H9 (cell line): Measurements from ENCODE around the gene ZNF175. TPM values are rescaled to one million over a fixed set of nuclear protein-coding genes. Genes with fewer than 3 reads are reported as not detected.

ENCODE experiments used
- DNase-seq: peaks from one replicate; pipeline ENCODE4 v3.0.0-alpha.2; 2017
- H2AFZ ChIP-seq: one replicate; pipeline ENCODE4 v1.6.1; 2013; ENCODE audit warnings: mild to moderate bottlenecking, low read length, control low read depth, moderate library complexity
- H2AK5ac ChIP-seq: 2 replicates; pipeline ENCODE4 v1.6.1; 2013; ENCODE audit warnings: low read length, control low read depth, mixed read lengths; ENCODE audit not compliant: insufficient read length
- H2BK120ac ChIP-seq: one replicate; pipeline ENCODE4 v1.6.1; 2013; ENCODE audit warnings: low read depth, mild to moderate bottlenecking, low read length, control low read depth, inconsistent platforms; ENCODE audit not compliant: poor library complexity, severe bottlenecking
- H2BK12ac ChIP-seq: 2 replicates; pipeline ENCODE4 v1.6.1; 2013; ENCODE audit warnings: low read length, control low read depth, mixed read lengths, low read depth; ENCODE audit not compliant: insufficient read length
- H2BK15ac ChIP-seq: 2 replicates; pipeline ENCODE4 v1.6.1; 2013; ENCODE audit warnings: low read depth, low read length, control low read depth
- H2BK20ac ChIP-seq: one replicate; pipeline ENCODE4 v1.6.1; 2013; ENCODE audit warnings: low read depth, mild to moderate bottlenecking, low read length, control low read depth, inconsistent platforms; ENCODE audit not compliant: poor library complexity, severe bottlenecking
- H2BK5ac ChIP-seq: 2 replicates; pipeline ENCODE4 v1.6.1; 2013; ENCODE audit warnings: low read length, control low read depth, mixed read lengths; ENCODE audit not compliant: insufficient read length
- H3K14ac ChIP-seq: 2 replicates; pipeline ENCODE4 v1.6.1; 2013; ENCODE audit warnings: low read length, control low read depth; ENCODE audit not compliant: insufficient read depth
- H3K18ac ChIP-seq: 2 replicates; pipeline ENCODE4 v1.6.1; 2013; ENCODE audit warnings: low read depth, mild to moderate bottlenecking, mixed read lengths, low read length, control low read depth; ENCODE audit not compliant: insufficient read length
- H3K23ac ChIP-seq: 2 replicates; pipeline ENCODE4 v1.6.1; 2013; ENCODE audit warnings: low read length, control low read depth, mixed read lengths, low read depth; ENCODE audit not compliant: insufficient read length
- H3K23me2 ChIP-seq: 2 replicates; pipeline ENCODE4 v1.6.1; 2013; ENCODE audit warnings: low read depth, mild to moderate bottlenecking, mixed read lengths, low read length, control low read depth; ENCODE audit not compliant: insufficient read length, poor library complexity, severe bottlenecking
- H3K27ac ChIP-seq: 2 replicates; pipeline ENCODE4 v1.5.1; 2013; ENCODE audit warnings: low read length, control low read depth, mixed read lengths, low read depth; ENCODE audit not compliant: insufficient read length
- H3K27me3 ChIP-seq: 2 replicates; pipeline ENCODE4 v1.6.1; 2013; ENCODE audit warnings: low read length, control low read depth, inconsistent platforms; ENCODE audit not compliant: insufficient read depth
- H3K4ac ChIP-seq: 2 replicates; pipeline ENCODE4 v1.6.1; 2013; ENCODE audit warnings: low read depth, mild to moderate bottlenecking, control low read depth, inconsistent platforms, low read length, moderate library complexity
- H3K4me1 ChIP-seq: 2 replicates; pipeline ENCODE4 v1.6.1; 2013; ENCODE audit warnings: low read length, control low read depth, inconsistent platforms; ENCODE audit not compliant: insufficient read depth
- H3K4me2 ChIP-seq: 2 replicates; pipeline ENCODE4 v1.6.1; 2013; ENCODE audit warnings: low read length, control low read depth, mixed read lengths; ENCODE audit not compliant: insufficient read length, insufficient read depth
- H3K56ac ChIP-seq: 2 replicates; pipeline ENCODE4 v1.6.1; 2013; ENCODE audit warnings: low read depth, mild to moderate bottlenecking, mixed read lengths, low read length, control low read depth; ENCODE audit not compliant: insufficient read length
- H3K79me1 ChIP-seq: 2 replicates; pipeline ENCODE4 v1.6.1; 2013; ENCODE audit warnings: low read depth, mild to moderate bottlenecking, moderate library complexity, low read length, control low read depth, inconsistent platforms; ENCODE audit not compliant: insufficient read depth, poor library complexity, severe bottlenecking
- H3K79me2 ChIP-seq: 2 replicates; pipeline ENCODE4 v1.6.1; 2013; ENCODE audit warnings: low read length, control low read depth, inconsistent platforms; ENCODE audit not compliant: insufficient read depth
- H3K9ac ChIP-seq: 2 replicates; pipeline ENCODE4 v1.6.1; 2013; ENCODE audit warnings: low read length, control low read depth, mixed read lengths; ENCODE audit not compliant: insufficient read length; ENCODE audit errors: extremely low read depth
- H3K9me3 ChIP-seq: one replicate; pipeline ENCODE4 v1.6.1; 2013; ENCODE audit warnings: low read depth, low read length, inconsistent platforms; ENCODE audit not compliant: control insufficient read depth
- H3T11ph ChIP-seq: one replicate; pipeline ENCODE4 v1.6.1; 2013; ENCODE audit warnings: mild to moderate bottlenecking, low read length, control low read depth, inconsistent platforms
- H4K20me1 ChIP-seq: one replicate; pipeline ENCODE4 v1.6.1; 2013; ENCODE audit not compliant: control insufficient read depth, insufficient read length, insufficient read depth
- H4K5ac ChIP-seq: 2 replicates; pipeline ENCODE4 v1.6.1; 2013; ENCODE audit warnings: low read depth, mild to moderate bottlenecking, mixed read lengths, low read length, control low read depth; ENCODE audit not compliant: insufficient read length
- H4K8ac ChIP-seq: replicated peaks from 2 replicates; pipeline ENCODE4 v1.6.1; 2013; ENCODE audit warnings: low read length, control low read depth, mixed read lengths, low read depth; ENCODE audit not compliant: insufficient read length
- H4K91ac ChIP-seq: 2 replicates; pipeline ENCODE4 v1.6.1; 2013; ENCODE audit warnings: low read depth, mild to moderate bottlenecking, moderate library complexity, mixed read lengths, low read length, control low read depth; ENCODE audit not compliant: insufficient read length
- H3K27ac Mint-ChIP-seq, 3 experiments: 2 replicates in 2 of 3; 3 replicates in 1 of 3; pipeline ENCODE4 v1.8.0; 2020 to 2021; ENCODE audit warnings: mixed read lengths in 3 of 3, mild to moderate bottlenecking in 1 of 3, moderate library complexity in 1 of 3
- H3K27me3 Mint-ChIP-seq: 2 replicates; pipeline ENCODE4 v1.8.0; 2021; ENCODE audit warnings: low read depth, mild to moderate bottlenecking, moderate library complexity, mixed read lengths
- H3K36me3 Mint-ChIP-seq, 3 experiments: 2 replicates in 2 of 3; 3 replicates in 1 of 3; pipeline ENCODE4 v1.8.0; 2020 to 2021; ENCODE audit warnings: low read depth in 3 of 3, mixed read lengths in 3 of 3; ENCODE audit not compliant: insufficient read depth in 1 of 3
- H3K4me1 Mint-ChIP-seq, 2 experiments: 2 replicates each; pipeline ENCODE4 v1.8.0; 2020; ENCODE audit warnings: mixed read lengths in 2 of 2
- H3K4me3 Mint-ChIP-seq, 2 experiments: 2 replicates in 1 of 2; 3 replicates in 1 of 2; pipeline ENCODE4 v1.8.0; 2020 to 2021; ENCODE audit warnings: mild to moderate bottlenecking in 2 of 2, mixed read lengths in 2 of 2, moderate library complexity in 1 of 2
- H3K9me3 Mint-ChIP-seq, 2 experiments: 2 replicates in 1 of 2; 3 replicates in 1 of 2; pipeline ENCODE4 v1.8.0; 2020; ENCODE audit warnings: mild to moderate bottlenecking in 2 of 2, mixed read lengths in 2 of 2, moderate library complexity in 1 of 2
- WGBS: extraction: QIAGEN DNeasy Blood & Tissue Kit; methylation state at CpG from one replicate; pipeline ENCODE4 v1.1.7; 2013; ENCODE audit warnings: missing lambda C conversion rate, low lambda C conversion rate, mixed read lengths; ENCODE audit not compliant: insufficient read length; ENCODE audit errors: extremely low coverage; 5-methylcytosine and 5-hydroxymethylcytosine counted together
- total RNA-seq: library from RNA; stranded (reverse); gene quantifications from 2 replicates; pipeline ENCODE4 v1.2.1, GENCODE V29; 2021
- TF ChIP-seq, protein P1 (sequence below): fragments of 200-600 bp; sonication (generic); conservative IDR thresholded peaks from 3 replicates; pipeline ENCODE4 v1.8.0; 2021; ENCODE audit warnings: antibody characterized with exemption, mild to moderate bottlenecking

ZNF175 gene
- total RNA-seq, 1 experiment from 2014 or later = 10.7 TPM

DNA sequence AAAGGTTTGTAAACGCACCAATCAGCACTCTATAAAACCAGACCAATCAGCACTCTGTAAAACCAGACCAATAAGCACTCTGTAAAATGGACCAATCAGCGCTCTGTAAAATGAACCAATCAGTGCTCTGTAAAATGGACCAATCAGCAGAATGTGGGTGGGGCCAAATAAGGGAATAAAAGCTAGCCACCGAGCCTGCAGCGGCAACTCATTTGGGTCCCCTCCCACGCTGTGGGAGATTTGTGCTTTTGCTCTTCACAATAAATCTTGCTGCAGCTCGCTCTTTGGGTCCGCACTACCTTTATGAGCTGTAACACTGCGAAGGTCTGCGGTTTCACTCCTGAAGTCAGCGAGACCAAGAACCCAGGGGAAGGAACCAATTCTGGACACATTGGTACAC, 28.0 kb downstream of the ZNF175 start:
- Histone ChIP-seq H2BK12ac (no peak overlapping the region), H2BK20ac (no peak overlapping the region), H2AK5ac (no peak overlapping the region), H4K8ac (no peak overlapping the region), H3K14ac (no peak overlapping the region), H2BK120ac (no peak overlapping the region), H3K4me2 (no peak overlapping the region), H2BK15ac (no peak overlapping the region), H3K4me1 (no peaks in the 10 kb centered on the region; the same call in 1 of the 2 replicates), H3K23me2 (peaks cover 9% of the 10 kb centered on the region), H3K9me3 (no peaks in the 10 kb centered on the region), H3K79me2 (no peaks in the 10 kb centered on the region), H2AFZ (no peak overlapping the region), H3K9ac (no peak overlapping the region), H2BK5ac (no peak overlapping the region), H3K27me3 (no peaks in the 10 kb centered on the region), H3K79me1 (no peaks in the 10 kb centered on the region), H3K18ac (no peak overlapping the region), H4K5ac (no peak overlapping the region), H3K23ac (no peak overlapping the region), H3K56ac (no peak overlapping the region), H3T11ph (no peak overlapping the region), H3K27ac (no peak overlapping the region), H4K91ac (no peak overlapping the region), H4K20me1 (no peaks in the 10 kb centered on the region), H3K4ac (no peak overlapping the region)
- Mint-ChIP-seq H3K4me3 (no peak overlapping the region), H3K27ac (no peak overlapping the region), H3K36me3 (peaks cover 0 to 5% (median 4%) of the 10 kb centered on the region in 3 experiments; a peak in 2 of 7 replicates), H3K27me3 (peaks cover 6% of the 10 kb centered on the region), H3K9me3 (peaks cover 48 to 61% of the 10 kb centered on the region in 2 experiments), H3K4me1 (peaks cover 6 to 7% of the 10 kb centered on the region in 2 experiments; a peak in 3 of 4 replicates)
- DNase-seq = no peak
- TF ChIP-seq, protein P1, sequence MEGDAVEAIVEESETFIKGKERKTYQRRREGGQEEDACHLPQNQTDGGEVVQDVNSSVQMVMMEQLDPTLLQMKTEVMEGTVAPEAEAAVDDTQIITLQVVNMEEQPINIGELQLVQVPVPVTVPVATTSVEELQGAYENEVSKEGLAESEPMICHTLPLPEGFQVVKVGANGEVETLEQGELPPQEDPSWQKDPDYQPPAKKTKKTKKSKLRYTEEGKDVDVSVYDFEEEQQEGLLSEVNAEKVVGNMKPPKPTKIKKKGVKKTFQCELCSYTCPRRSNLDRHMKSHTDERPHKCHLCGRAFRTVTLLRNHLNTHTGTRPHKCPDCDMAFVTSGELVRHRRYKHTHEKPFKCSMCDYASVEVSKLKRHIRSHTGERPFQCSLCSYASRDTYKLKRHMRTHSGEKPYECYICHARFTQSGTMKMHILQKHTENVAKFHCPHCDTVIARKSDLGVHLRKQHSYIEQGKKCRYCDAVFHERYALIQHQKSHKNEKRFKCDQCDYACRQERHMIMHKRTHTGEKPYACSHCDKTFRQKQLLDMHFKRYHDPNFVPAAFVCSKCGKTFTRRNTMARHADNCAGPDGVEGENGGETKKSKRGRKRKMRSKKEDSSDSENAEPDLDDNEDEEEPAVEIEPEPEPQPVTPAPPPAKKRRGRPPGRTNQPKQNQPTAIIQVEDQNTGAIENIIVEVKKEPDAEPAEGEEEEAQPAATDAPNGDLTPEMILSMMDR = no peak
- WGBS = no CpG with 5 or more reads among the region's 10 CpGs
